H1 (cell line): ENCODE measurements around the gene NXN. TPM values are rescaled to one million over a fixed set of nuclear protein-coding genes. Genes with fewer than 3 reads are reported as not detected.

Experiments
- CTCF ChIA-PET: fragments of 300-600 bp; sonication (Branson Sonifier 250); formaldehyde crosslinking; loops from one replicate; lab custom pipeline; 2021; ENCODE audit not compliant: partially characterized antibody; lab: Charles Lee
- POLR2A ChIA-PET: fragments of 300-600 bp; sonication (Branson Sonifier 250); formaldehyde crosslinking; loops from one replicate; lab custom pipeline; 2021; ENCODE audit warnings: inconsistent platforms; ENCODE audit not compliant: partially characterized antibody; lab: Charles Lee
- DNase-seq, 2 experiments: peaks; one replicate each; pipeline versions ENCODE4 v3.0.0 to v3.0.0-alpha.2; 2010 to 2022; ENCODE audit warnings: low spot score in 2 of 2, low read depth in 1 of 2, mixed read lengths in 1 of 2
- FAIRE-seq: peaks from 2 replicates; lab custom pipeline; 2011; peaks lifted over from hg19 to GRCh38; lab: Jason Lieb, UNC
- H2AFZ ChIP-seq: 2 replicates; pipeline ENCODE4 v1.8.1; 2012; ENCODE audit warnings: low read length, inconsistent platforms
- H2AK5ac ChIP-seq: 2 replicates; pipeline ENCODE4 v1.6.1; 2013; ENCODE audit warnings: low read depth, low read length
- H2BK120ac ChIP-seq: replicated peaks from 2 replicates; pipeline ENCODE3; 2013; ENCODE audit warnings: low read depth, low read length, inconsistent platforms
- H2BK12ac ChIP-seq: 2 replicates; pipeline ENCODE4 v1.6.1; 2013; ENCODE audit warnings: low read depth, low read length
- H2BK15ac ChIP-seq: 2 replicates; pipeline ENCODE4 v1.6.1; 2013; ENCODE audit warnings: low read length
- H2BK20ac ChIP-seq: 2 replicates; pipeline ENCODE4 v1.6.1; 2013; ENCODE audit warnings: low read length
- H2BK5ac ChIP-seq: 2 replicates; pipeline ENCODE4 v1.6.1; 2013; ENCODE audit warnings: low read depth, low read length
- H3K14ac ChIP-seq: 2 replicates; pipeline ENCODE4 v1.6.1; 2013; ENCODE audit warnings: inconsistent platforms; ENCODE audit not compliant: insufficient read length
- H3K18ac ChIP-seq: 2 replicates; pipeline ENCODE4 v1.6.1; 2013; ENCODE audit warnings: low read length; ENCODE audit errors: extremely low read depth
- H3K23ac ChIP-seq: 2 replicates; pipeline ENCODE4 v1.6.1; 2013; ENCODE audit warnings: inconsistent platforms; ENCODE audit not compliant: insufficient read length
- H3K23me2 ChIP-seq: 2 replicates; pipeline ENCODE4 v1.6.1; 2013; ENCODE audit warnings: low read depth, low read length
- H3K27ac ChIP-seq: 2 replicates; pipeline ENCODE4 v1.6.1; 2011; ENCODE audit warnings: low read depth, low read length, inconsistent platforms
- H3K27me3 ChIP-seq, 4 experiments: replicated peaks in 1 of 4; 1 replicate in 1 of 4; 2 replicates in 3 of 4; pipeline versions ENCODE4 v1.6.1 to v1.8.1; 2011 to 2013; ENCODE audit warnings: low read length in 3 of 4, mild to moderate bottlenecking in 3 of 4, inconsistent platforms in 2 of 4, mixed read lengths in 2 of 4, moderate library complexity in 1 of 4; ENCODE audit not compliant: control insufficient read depth in 3 of 4, insufficient read depth in 3 of 4; ENCODE audit errors: extremely low read depth in 1 of 4
- H3K36me3 ChIP-seq, 4 experiments: 2 replicates each; pipeline versions ENCODE4 v1.6.1 to v1.8.1; 2011 to 2013; ENCODE audit warnings: mild to moderate bottlenecking in 4 of 4, low read length in 3 of 4, moderate library complexity in 2 of 4, control low read depth in 1 of 4, inconsistent platforms in 1 of 4; ENCODE audit not compliant: insufficient read depth in 4 of 4, control insufficient read depth in 2 of 4
- H3K4ac ChIP-seq: replicated peaks from 2 replicates; pipeline ENCODE3; 2013; ENCODE audit warnings: low read length, low read depth, mixed read lengths, inconsistent platforms; ENCODE audit not compliant: insufficient read length
- H3K4me1 ChIP-seq, 4 experiments: replicated peaks in 1 of 4; 1 replicate in 1 of 4; 2 replicates in 3 of 4; pipeline versions ENCODE4 v1.6.1 to v1.8.1; 2011 to 2013; ENCODE audit warnings: low read length in 3 of 4, inconsistent platforms in 2 of 4, mixed read lengths in 1 of 4; ENCODE audit not compliant: insufficient read depth in 4 of 4, control insufficient read depth in 3 of 4
- H3K4me2 ChIP-seq, 2 experiments: 2 replicates each; pipeline versions ENCODE4 v1.6.1 to v1.8.1; 2011 to 2013; ENCODE audit warnings: low read depth in 2 of 2, low read length in 2 of 2, control low read depth in 1 of 2, inconsistent platforms in 1 of 2, mild to moderate bottlenecking in 1 of 2; ENCODE audit not compliant: insufficient read depth in 1 of 2
- H3K4me3 ChIP-seq, 4 experiments: fragments of 200-600, 300-600 bp in 1 of 4; sonication (generic), shearing (Covaris generic), sonication (Bioruptor Twin) in 1 of 4; 2 replicates each; pipeline versions ENCODE4 v1.5.1 to v1.8.1; 2011 to 2016; ENCODE audit warnings: low read length in 4 of 4, low read depth in 3 of 4, control low read depth in 2 of 4, inconsistent platforms in 2 of 4, mild to moderate bottlenecking in 2 of 4, mixed read lengths in 1 of 4, moderate library complexity in 1 of 4; ENCODE audit not compliant: insufficient read depth in 2 of 4; ENCODE audit errors: extremely low read depth in 1 of 4
- H3K56ac ChIP-seq: replicated peaks from 2 replicates; pipeline ENCODE3; 2013; ENCODE audit warnings: low read depth, mild to moderate bottlenecking, mixed read lengths, low read length, inconsistent platforms; ENCODE audit not compliant: insufficient read length
- H3K79me1 ChIP-seq: 2 replicates; pipeline ENCODE4 v1.6.1; 2013; ENCODE audit warnings: low read depth, low read length, control low read depth
- H3K79me2 ChIP-seq, 2 experiments: 2 replicates each; pipeline versions ENCODE4 v1.6.1 to v1.8.1; 2012 to 2013; ENCODE audit warnings: low read length in 2 of 2, mild to moderate bottlenecking in 2 of 2, inconsistent platforms in 1 of 2; ENCODE audit not compliant: insufficient read depth in 2 of 2, control insufficient read depth in 1 of 2
- H3K9ac ChIP-seq, 4 experiments: replicated peaks in 1 of 4; 1 replicate in 1 of 4; 2 replicates in 3 of 4; pipeline versions ENCODE4 v1.6.1 to v1.8.1; 2011 to 2013; ENCODE audit warnings: low read depth in 3 of 4, low read length in 3 of 4, control low read depth in 2 of 4, mild to moderate bottlenecking in 2 of 4, moderate library complexity in 2 of 4, inconsistent platforms in 1 of 4; ENCODE audit errors: extremely low read depth in 1 of 4
- H3K9me3 ChIP-seq, 2 experiments: 2 replicates each; pipeline versions ENCODE4 v1.6.1 to v1.8.1; 2012 to 2013; ENCODE audit warnings: mild to moderate bottlenecking in 2 of 2, moderate library complexity in 2 of 2, control low read depth in 1 of 2, inconsistent platforms in 1 of 2, low read depth in 1 of 2, low read length in 1 of 2, mixed read lengths in 1 of 2; ENCODE audit not compliant: insufficient read depth in 2 of 2
- H4K20me1 ChIP-seq, 2 experiments: replicated peaks in 1 of 2; 2 replicates each; pipeline versions ENCODE3 to v1.8.1; 2011 to 2013; ENCODE audit warnings: inconsistent platforms in 2 of 2, low read length in 2 of 2, mild to moderate bottlenecking in 1 of 2; ENCODE audit not compliant: insufficient read depth in 2 of 2, control insufficient read depth in 1 of 2
- H4K5ac ChIP-seq: 2 replicates; pipeline ENCODE4 v1.6.1; 2013; ENCODE audit warnings: low read length, low read depth, mixed read lengths, inconsistent platforms; ENCODE audit not compliant: insufficient read length
- H4K8ac ChIP-seq: 2 replicates; pipeline ENCODE4 v1.8.0; 2013; ENCODE audit warnings: mild to moderate bottlenecking, moderate library complexity, low read length, inconsistent platforms; ENCODE audit not compliant: insufficient read depth; ENCODE audit errors: extremely low read depth
- H4K91ac ChIP-seq: replicated peaks from 2 replicates; pipeline ENCODE3; 2013; ENCODE audit warnings: low read length, mixed read lengths, inconsistent platforms; ENCODE audit not compliant: insufficient read length
- CBX8 ChIP-seq: fragments of 300-800, 300-1000 bp; sonication (generic); IDR thresholded peaks from 2 replicates; pipeline ENCODE4 v1.7.1; 2016; ENCODE audit warnings: low read depth, low read length, borderline replicate concordance
- CEBPB ChIP-seq: IDR thresholded peaks from 2 replicates; pipeline ENCODE4 v1.6.1; 2012; ENCODE audit warnings: low read depth, low read length
- GTF2F1 ChIP-seq: IDR thresholded peaks from 2 replicates; pipeline ENCODE4 v1.6.1; 2012; ENCODE audit warnings: low read depth, low read length, improper control_type of control experiment, borderline replicate concordance
- JUN ChIP-seq: IDR thresholded peaks from 2 replicates; pipeline ENCODE4 v1.6.1; 2011; ENCODE audit warnings: low read depth, mild to moderate bottlenecking, improper control_type of control experiment, low read length
- KDM5A ChIP-seq: fragments of 200-600 bp; IDR thresholded peaks from 2 replicates; pipeline ENCODE4 v1.7.1; 2012; ENCODE audit warnings: mild to moderate bottlenecking, low read length, inconsistent platforms, mixed read lengths
- MAFK ChIP-seq: IDR thresholded peaks from 2 replicates; pipeline ENCODE4 v1.6.1; 2012; ENCODE audit warnings: low read depth, mild to moderate bottlenecking, improper control_type of control experiment, low read length
- POLR2AphosphoS5 ChIP-seq: IDR thresholded peaks from 2 replicates; pipeline ENCODE4 v1.6.1; 2011; ENCODE audit warnings: low read depth, low read length
- SAP30 ChIP-seq: fragments of 300-600 bp; sonication (generic); IDR thresholded peaks from 2 replicates; pipeline ENCODE4 v1.7.1; 2012; ENCODE audit warnings: low read length, moderate library complexity, mild to moderate bottlenecking, inconsistent platforms; ENCODE audit not compliant: insufficient read depth, insufficient replicate concordance
- SIRT6 ChIP-seq: IDR thresholded peaks from one replicate; pipeline ENCODE4 v1.7.1; 2012; ENCODE audit warnings: low read length, inconsistent platforms
- SP1 ChIP-seq: IDR thresholded peaks from 2 replicates; pipeline ENCODE4 v1.6.1; 2011; ENCODE audit warnings: low read depth, low read length
- WGBS, 2 experiments: shearing (Covaris generic) in 1 of 2; methylation state at CpG; one replicate each; pipeline versions ENCODE4 v1.1.6 to v1.1.7; 2013 to 2015; ENCODE audit warnings: low lambda C conversion rate in 2 of 2, mixed read lengths in 2 of 2, inconsistent platforms in 1 of 2, low coverage in 1 of 2, missing lambda C conversion rate in 1 of 2; ENCODE audit not compliant: insufficient replicate concordance in 2 of 2, insufficient coverage in 1 of 2, insufficient read length in 1 of 2; ENCODE audit errors: extremely low coverage in 1 of 2, missing lambda C conversion rate in 1 of 2; 5-methylcytosine and 5-hydroxymethylcytosine counted together
- polyA plus RNA-seq, 7 experiments: library from polyadenylated mRNA; depleted of rRNA in 3 of 7; stranded (reverse) in 5 of 7; unstranded in 2 of 7; fragments of >200 nt in 5 of 7; fragments of 200-250 nt in 2 of 7; gene quantifications; 1 replicate in 5 of 7; 2 replicates in 1 of 7; 4 replicates in 1 of 7; pipeline versions ENCODE4 v1.2.1 to v1.2.3, GENCODE V29; 2011 to 2013; ENCODE audit warnings: missing spikeins in 2 of 7, mixed read lengths in 2 of 7
- total RNA-seq: library from RNA; stranded (reverse); fragmentation: NEBNext Ultra II Directional; extraction: Animal tissue kit (Norgen Biotek cat#: 25700); gene quantifications from 2 replicates; pipeline ENCODE4 v1.2.1, GENCODE V29; 2021

The NXN gene
- total and polyA plus RNA-seq, 2 of the 8 experiments (the other 6 are each of a cell fraction or from before 2014, with no cell fraction given), result 94.1 to 107 TPM

DNA sequence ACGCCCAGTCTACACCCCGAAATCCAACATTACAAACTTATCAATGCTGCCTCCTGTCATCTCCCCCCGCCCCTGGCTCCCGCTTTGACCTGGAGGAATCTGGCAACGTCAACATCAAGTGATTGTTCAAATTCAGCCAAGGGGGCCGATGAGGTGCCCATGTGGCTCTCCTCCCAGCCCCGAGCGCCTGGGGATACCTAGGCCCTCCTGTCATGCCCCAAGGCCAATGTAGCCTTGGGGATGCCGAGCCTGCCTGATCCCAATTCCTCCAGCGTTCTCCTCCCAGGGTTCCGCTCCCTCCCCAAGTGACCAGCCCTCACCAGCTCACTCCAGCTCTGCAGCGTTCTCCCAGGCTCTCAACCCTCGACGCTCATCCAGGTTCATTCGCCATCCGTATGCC, 59.4 kb downstream of the NXN start:
- ChIA-PET POLR2A (interaction anchor here (0.7 to 1.4 kb wide), 3 partner anchors 8 to 76 kb away, joined by 3 read pairs; no protein-coding TSS in a partner anchor), CTCF (no interaction called here)
- Histone ChIP-seq H2BK15ac (no peak overlapping the region), H3K23ac (no peak overlapping the region), H3K56ac (no peak overlapping the region), H4K5ac (no peak overlapping the region), H4K20me1 (peaks cover 0 to 8% of the 10 kb centered on the region in 2 experiments), H3K79me1 (peaks cover 25% of the 10 kb centered on the region), H2AFZ (no peak overlapping the region), H2BK5ac (no peak overlapping the region; the same call in 1 of the 2 replicates), H4K8ac (no peak overlapping the region), H3K4me2 (no peak overlapping the region), H3K4me1 (peaks cover 3 to 25% (median 11%) of the 10 kb centered on the region in 4 experiments), H3K9ac (no peak overlapping the region), H3K18ac (no peak overlapping the region), H3K36me3 (no peaks in the 10 kb centered on the region), H3K23me2 (no peaks in the 10 kb centered on the region), H3K4me3 (no peak overlapping the region), H3K27ac (no peak overlapping the region), H3K14ac (no peak overlapping the region), H2BK20ac (no peak overlapping the region; the same call in 1 of the 2 replicates), H3K4ac (no peak overlapping the region), H2BK120ac (no peak overlapping the region), H4K91ac (no peak overlapping the region), H3K27me3 (no peaks in the 10 kb centered on the region), H3K79me2 (peaks cover 0 to 77% of the 10 kb centered on the region in 2 experiments; a peak in 3 of 4 replicates), H3K9me3 (no peaks in the 10 kb centered on the region), H2AK5ac (no peak overlapping the region), H2BK12ac (no peak overlapping the region)
- DNase-seq (no peak), FAIRE-seq (no peak)
- no peak for TF ChIP-seq SAP30
- no peak for TF ChIP-seq SP1
- no peak for TF ChIP-seq SIRT6
- TF ChIP-seq CEBPB, result no peak
- no peak for TF ChIP-seq GTF2F1
- no peak for TF ChIP-seq KDM5A
- no peak for TF ChIP-seq POLR2AphosphoS5
- TF ChIP-seq CBX8, result no peak
- no peak for TF ChIP-seq MAFK
- TF ChIP-seq JUN, result no peak
- 94% methylated on average over 16 of the region's 16 CpGs; no CpG with 5 or more reads in 1 of the 2 experiments for WGBS, 2 experiments
